Mesenchymal stem cell (in vitro differentiated cells and primary cell): ENCODE data around the gene SRP14.
"Not testable (repeated sequence)": the region's sequence is repeated elsewhere in the genome, so short reads cannot be mapped to it uniquely, and the experiment has no call there.

Experiments
- DNase-seq: peaks from one replicate; pipeline ENCODE4 v3.0.0-alpha.2; 2013
- H2AFZ ChIP-seq: one replicate; pipeline ENCODE4 v1.6.1; 2013; ENCODE audit warnings: low read depth, mild to moderate bottlenecking, control low read depth, inconsistent platforms, low read length, moderate library complexity
- H2AK5ac ChIP-seq: 2 replicates; pipeline ENCODE4 v1.6.1; 2013; ENCODE audit warnings: low read length, moderate library complexity, mild to moderate bottlenecking, inconsistent platforms; ENCODE audit not compliant: severe bottlenecking
- H2BK120ac ChIP-seq: one replicate; pipeline ENCODE4 v1.6.1; 2013; ENCODE audit warnings: low read depth, mild to moderate bottlenecking, inconsistent platforms, low read length, moderate library complexity
- H2BK12ac ChIP-seq, 2 experiments: one replicate each; pipeline ENCODE4 v1.6.1; 2013; ENCODE audit warnings: inconsistent platforms in 2 of 2, low read length in 2 of 2, mild to moderate bottlenecking in 2 of 2, moderate library complexity in 2 of 2, control low read depth in 1 of 2
- H2BK15ac ChIP-seq: one replicate; pipeline ENCODE4 v1.6.1; 2013; ENCODE audit warnings: mild to moderate bottlenecking, low read depth, inconsistent platforms; ENCODE audit not compliant: poor library complexity, severe bottlenecking
- H2BK5ac ChIP-seq: 2 replicates; pipeline ENCODE4 v1.6.1; 2013; ENCODE audit warnings: low read depth, mild to moderate bottlenecking, low read length, control low read depth, inconsistent platforms; ENCODE audit not compliant: poor library complexity, severe bottlenecking
- H3K14ac ChIP-seq, 2 experiments: one replicate each; pipeline ENCODE4 v1.6.1; 2013; ENCODE audit warnings: inconsistent platforms in 2 of 2, low read length in 2 of 2, control low read depth in 1 of 2, mild to moderate bottlenecking in 1 of 2, moderate library complexity in 1 of 2
- H3K18ac ChIP-seq, 2 experiments: one replicate each; pipeline ENCODE4 v1.6.1; 2013; ENCODE audit warnings: inconsistent platforms in 2 of 2, low read length in 2 of 2, control low read depth in 1 of 2, low read depth in 1 of 2, mild to moderate bottlenecking in 1 of 2
- H3K23ac ChIP-seq, 2 experiments: one replicate each; pipeline ENCODE4 v1.6.1; 2013; ENCODE audit warnings: inconsistent platforms in 2 of 2, low read length in 2 of 2, mild to moderate bottlenecking in 2 of 2, moderate library complexity in 2 of 2, control low read depth in 1 of 2
- H3K27ac ChIP-seq: 2 replicates; pipeline ENCODE4 v1.5.1; 2013; ENCODE audit warnings: mild to moderate bottlenecking, moderate library complexity, low read length, control low read depth, inconsistent platforms; ENCODE audit not compliant: poor library complexity, severe bottlenecking
- H3K27me3 ChIP-seq, 2 experiments: 2 replicates each; pipeline versions ENCODE4 v1.6.1 to v1.7.0; 2013; ENCODE audit warnings: low read length in 2 of 2, mild to moderate bottlenecking in 2 of 2, moderate library complexity in 2 of 2, control low read depth in 1 of 2, inconsistent platforms in 1 of 2; ENCODE audit not compliant: control insufficient read depth in 1 of 2, insufficient read depth in 1 of 2
- H3K36me3 ChIP-seq, 2 experiments: 2 replicates each; pipeline versions ENCODE4 v1.6.1 to v1.7.0; 2013; ENCODE audit warnings: low read length in 2 of 2, control low read depth in 1 of 2, inconsistent platforms in 1 of 2, low read depth in 1 of 2, mild to moderate bottlenecking in 1 of 2; ENCODE audit not compliant: insufficient read depth in 2 of 2, control insufficient read depth in 1 of 2
- H3K4ac ChIP-seq, 2 experiments: one replicate each; pipeline ENCODE4 v1.6.1; 2013; ENCODE audit warnings: inconsistent platforms in 2 of 2, low read length in 2 of 2, mild to moderate bottlenecking in 2 of 2, moderate library complexity in 2 of 2, control low read depth in 1 of 2, low read depth in 1 of 2
- H3K4me1 ChIP-seq: 2 replicates; pipeline ENCODE4 v1.6.1; 2013; ENCODE audit warnings: low read depth, low read length, control low read depth; ENCODE audit not compliant: control insufficient read depth, insufficient read depth
- H3K4me2 ChIP-seq: 2 replicates; pipeline ENCODE4 v1.6.1; 2013; ENCODE audit warnings: low read length, mild to moderate bottlenecking, inconsistent platforms; ENCODE audit not compliant: poor library complexity, severe bottlenecking
- H3K4me3 ChIP-seq, 2 experiments: 2 replicates each; pipeline versions ENCODE4 v1.5.1 to v1.7.0; 2013; ENCODE audit warnings: low read length in 2 of 2, mild to moderate bottlenecking in 2 of 2, control low read depth in 1 of 2, low read depth in 1 of 2; ENCODE audit not compliant: insufficient read depth in 1 of 2
- H3K79me1 ChIP-seq: replicated peaks from 2 replicates; pipeline ENCODE4 v1.6.1; 2013; ENCODE audit warnings: mild to moderate bottlenecking, control low read depth, low read length, inconsistent platforms; ENCODE audit not compliant: poor library complexity, severe bottlenecking
- H3K9ac ChIP-seq: 2 replicates; pipeline ENCODE4 v1.7.0; 2013; ENCODE audit warnings: mild to moderate bottlenecking, low read length, moderate library complexity
- H3K9me3 ChIP-seq: 2 replicates; pipeline ENCODE4 v1.7.0; 2013; ENCODE audit warnings: mild to moderate bottlenecking, low read length; ENCODE audit not compliant: control insufficient read depth
- H4K8ac ChIP-seq: one replicate; pipeline ENCODE4 v1.6.1; 2013; ENCODE audit warnings: inconsistent platforms, mild to moderate bottlenecking, low read length, moderate library complexity
- H4K91ac ChIP-seq: one replicate; pipeline ENCODE4 v1.6.1; 2013; ENCODE audit warnings: mild to moderate bottlenecking, low read length, inconsistent platforms
- WGBS: methylation state at CpG from one replicate; pipeline ENCODE4 v1.1.7; 2013; ENCODE audit warnings: mixed read lengths; 5-methylcytosine and 5-hydroxymethylcytosine counted together

SRP14 gene

GRCh38 chr15:39997031-39997430, 42.0 kb downstream of the SRP14 start:
- H2BK12ac ChIP-seq: no peak overlapping the region
- peaks cover 6% of the 10 kb centered on the region for H3K79me1 ChIP-seq
- no peaks in the 10 kb centered on the region for H3K9me3 ChIP-seq
- DNase-seq: no peak
- H2AFZ ChIP-seq: no peak overlapping the region
- H3K4ac ChIP-seq: no peak overlapping the region
- no peaks in the 10 kb centered on the region for H3K4me1 ChIP-seq
- H2BK5ac ChIP-seq: no peak overlapping the region
- no peak overlapping the region for H4K91ac ChIP-seq
- no peak overlapping the region for H3K9ac ChIP-seq
- no peak overlapping the region for H3K23ac ChIP-seq
- H3K4me2 ChIP-seq: no peak overlapping the region
- H3K27me3 ChIP-seq: no peaks in the 10 kb centered on the region
- no peak overlapping the region for H3K18ac ChIP-seq
- no peak overlapping the region for H4K8ac ChIP-seq
- H3K36me3 ChIP-seq: peaks cover 29 to 89% of the 10 kb centered on the region in 2 experiments
- H3K14ac ChIP-seq: no peak overlapping the region
- no peak overlapping the region for H2AK5ac ChIP-seq
- no peak overlapping the region for H2BK15ac ChIP-seq
- H3K27ac ChIP-seq: no peak overlapping the region
- H3K4me3 ChIP-seq: no peak overlapping the region
- no peak overlapping the region for H2BK120ac ChIP-seq
- WGBS: no CpG with 5 or more reads among the region's 1 CpG

- H2BK120ac ChIP-seq, H4K8ac ChIP-seq, H3K4me1 ChIP-seq, H3K79me1 ChIP-seq, DNase-seq, H3K9me3 ChIP-seq, H2AFZ ChIP-seq, H3K4ac ChIP-seq, H3K4me3 ChIP-seq, H3K27ac ChIP-seq, H3K4me2 ChIP-seq, H2AK5ac ChIP-seq, H3K14ac ChIP-seq, H3K18ac ChIP-seq, H3K23ac ChIP-seq, H2BK12ac ChIP-seq, H2BK5ac ChIP-seq, H2BK15ac ChIP-seq, H4K91ac ChIP-seq, H3K27me3 ChIP-seq, H3K9ac ChIP-seq: not testable (repeated sequence)
- H3K36me3 ChIP-seq: peaks cover 25 to 89% of the 10 kb centered on the region in 2 experiments
- whole genome bisulfite sequencing: 93% methylated on average over 2 of the region's 2 CpGs
These were observed 42.8 kb downstream of the SRP14 start for GRCh38 chr15:39996228-39996627.

GRCh38 chr15:39992953-39993352, 46.0 kb downstream of the SRP14 start:
- not testable (repeated sequence) for H4K91ac ChIP-seq, H2BK5ac ChIP-seq, H3K79me1 ChIP-seq, H3K4ac ChIP-seq, H3K27ac ChIP-seq, H2AFZ ChIP-seq, H3K14ac ChIP-seq, H3K23ac ChIP-seq, H2BK120ac ChIP-seq, H2BK12ac ChIP-seq, H3K4me3 ChIP-seq, H3K27me3 ChIP-seq, DNase-seq, H3K4me1 ChIP-seq, H4K8ac ChIP-seq, H3K4me2 ChIP-seq, H3K9me3 ChIP-seq, H2BK15ac ChIP-seq, H3K18ac ChIP-seq, H2AK5ac ChIP-seq, H3K9ac ChIP-seq
- 100% methylated on average over 5 of the region's 5 CpGs for WGBS
- H3K36me3 ChIP-seq: peaks cover 33 to 95% of the 10 kb centered on the region in 2 experiments

GRCh38 chr15:39990706-39991105, 48.3 kb downstream of the SRP14 start:
- Histone ChIP-seq H3K79me1 (peaks cover 8% of the 10 kb centered on the region), H3K14ac (no peak overlapping the region), H3K27me3 (no peaks in the 10 kb centered on the region), H3K9ac (no peak overlapping the region), H2BK120ac (no peak overlapping the region), H3K18ac (no peak overlapping the region), H3K4me1 (no peaks in the 10 kb centered on the region), H3K4me3 (no peak overlapping the region), H3K9me3 (no peaks in the 10 kb centered on the region), H2AFZ (no peak overlapping the region), H2BK15ac (no peak overlapping the region), H2AK5ac (no peak overlapping the region), H3K36me3 (peaks cover 45 to 96% of the 10 kb centered on the region in 2 experiments), H2BK5ac (no peak overlapping the region), H4K91ac (no peak overlapping the region), H2BK12ac (no peak overlapping the region), H3K4me2 (no peak overlapping the region), H3K23ac (no peak overlapping the region), H3K4ac (no peak overlapping the region), H4K8ac (no peak overlapping the region), H3K27ac (no peak overlapping the region)
- 72% methylated on average over 5 of the region's 6 CpGs for WGBS
- DNase-seq: no peak
